CD4-positive, alpha-beta T cell treated with Interleukin-6 at 100 ng/mL for 8 hours (primary cell): ENCODE data around the gene POU2F1.

ENCODE experiments used
- DNase-seq: peaks from one replicate; pipeline ENCODE4 v3.0.0-alpha.2; 2020; ENCODE audit warnings: mixed read lengths, low spot score

The POU2F1 gene

DNA sequence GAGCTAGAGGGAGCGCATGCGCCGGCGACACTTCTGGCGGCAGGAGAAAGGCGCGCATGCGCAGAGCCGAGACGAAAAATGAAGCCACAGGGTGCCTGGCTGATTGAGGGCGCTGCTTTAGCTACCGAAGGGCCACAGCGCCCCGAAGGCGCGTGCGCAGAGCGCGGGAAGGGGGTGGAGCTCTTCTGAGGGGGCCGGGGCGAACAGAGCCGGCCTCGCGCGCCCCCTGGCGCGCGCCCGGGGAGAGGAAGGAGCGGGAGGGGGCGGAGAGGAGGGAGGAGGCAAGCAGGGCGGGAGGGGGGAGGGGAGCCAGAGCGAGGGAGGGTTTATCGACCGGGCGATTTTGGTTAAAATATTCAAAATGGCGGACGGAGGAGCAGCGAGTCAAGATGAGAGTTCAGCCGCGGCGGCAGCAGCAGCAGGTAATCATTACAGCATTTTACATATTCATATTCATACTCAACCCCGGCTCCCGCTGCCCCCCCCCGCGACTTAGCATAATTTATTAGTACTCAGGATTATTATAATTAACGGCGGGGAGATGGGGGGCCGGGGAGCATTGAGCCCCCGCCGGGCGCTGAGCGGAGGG lies at the start of gene POU2F1:
Gene POU2F1 (plus strand): TSS at position 350 of the 589 bp plus-strand sequence. CDS start 12 bp downstream, at position 362.
- peak; percentile 99 for DNase-seq

DNA sequence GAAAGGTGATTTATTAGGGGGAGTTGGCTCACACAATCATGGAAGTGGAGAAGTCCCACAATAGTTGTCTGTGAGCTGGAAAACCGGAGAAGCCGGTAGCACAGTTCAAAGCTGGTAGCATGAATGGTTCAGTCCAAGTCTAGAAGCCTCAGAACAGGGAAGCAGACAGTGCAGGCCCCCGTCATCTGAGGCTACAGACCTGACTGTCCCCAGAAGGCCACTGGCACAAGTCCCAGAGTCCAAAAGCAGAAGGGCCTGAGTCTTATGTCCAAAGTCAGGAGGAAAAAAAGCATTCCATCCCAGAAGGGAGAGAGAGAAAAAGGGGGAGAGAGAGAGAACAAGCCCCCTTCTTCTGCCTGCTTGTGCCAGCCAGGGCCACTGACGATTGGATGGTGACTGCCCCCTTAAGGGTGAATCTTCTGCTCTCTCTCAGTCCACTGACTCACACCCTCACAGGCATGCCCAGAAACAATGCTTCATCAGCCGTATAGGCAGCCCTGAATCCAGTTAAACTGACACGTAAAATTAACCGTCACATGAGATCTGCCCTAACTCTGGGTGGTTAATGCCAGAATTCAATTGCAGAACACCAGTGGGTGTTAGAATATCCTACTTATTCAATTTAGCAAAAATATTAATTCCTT lies 49.3 kb upstream of the POU2F1 start:
- DNase-seq = no peak

DNA sequence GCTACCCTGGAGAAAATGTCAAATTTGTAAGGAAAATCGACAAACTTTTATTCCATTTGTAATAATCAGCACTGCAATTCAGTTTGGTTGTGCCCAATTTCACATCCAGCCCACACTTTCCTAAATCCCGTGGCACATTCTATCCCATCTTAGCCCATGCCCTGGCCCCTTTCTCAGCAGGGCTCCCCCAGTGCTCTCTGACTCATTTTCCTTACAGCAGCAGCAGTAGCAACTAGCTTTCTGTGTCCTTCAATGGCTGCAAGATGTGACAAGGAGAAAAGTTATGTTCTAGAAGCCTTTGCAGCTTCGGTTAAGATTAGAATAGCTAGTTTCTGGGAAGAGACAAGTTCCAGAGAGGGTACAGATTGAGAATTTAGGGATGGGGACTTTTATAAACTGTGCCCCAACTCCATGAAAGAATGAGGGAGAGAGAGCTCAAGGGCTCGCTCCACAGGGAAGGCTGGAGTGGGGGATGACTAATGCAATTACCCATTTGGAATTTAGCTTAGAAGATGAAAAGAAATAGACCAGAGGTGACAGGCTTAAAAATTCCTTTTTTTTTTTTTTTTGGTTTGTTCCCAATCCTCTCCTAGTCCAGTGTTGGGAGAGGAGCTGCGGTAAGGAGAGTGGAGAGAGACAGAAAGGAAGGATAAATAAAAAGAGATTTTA lies 47.0 kb upstream of the POU2F1 start:
- no peak for DNase-seq

DNA sequence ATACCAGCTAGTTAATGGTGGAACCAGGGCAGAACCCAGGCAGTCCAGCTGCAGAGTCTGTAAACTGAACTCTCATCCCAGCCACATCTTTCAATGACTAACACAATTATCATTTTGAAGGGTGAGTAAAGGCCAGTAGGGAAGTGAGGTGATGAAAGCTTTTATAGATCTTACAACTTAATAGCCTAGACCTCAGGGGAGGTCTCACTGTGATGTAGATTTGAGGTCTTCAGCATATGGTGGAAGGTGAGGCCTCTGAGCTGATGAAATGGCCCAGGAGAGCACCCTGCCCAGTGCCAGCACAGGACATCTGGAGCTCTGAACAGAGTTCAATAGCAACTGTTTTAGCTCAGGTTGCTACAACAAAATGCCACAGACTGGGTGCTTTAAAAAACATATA lies 44.8 kb upstream of the POU2F1 start:
- no peak for DNase-seq

DNA sequence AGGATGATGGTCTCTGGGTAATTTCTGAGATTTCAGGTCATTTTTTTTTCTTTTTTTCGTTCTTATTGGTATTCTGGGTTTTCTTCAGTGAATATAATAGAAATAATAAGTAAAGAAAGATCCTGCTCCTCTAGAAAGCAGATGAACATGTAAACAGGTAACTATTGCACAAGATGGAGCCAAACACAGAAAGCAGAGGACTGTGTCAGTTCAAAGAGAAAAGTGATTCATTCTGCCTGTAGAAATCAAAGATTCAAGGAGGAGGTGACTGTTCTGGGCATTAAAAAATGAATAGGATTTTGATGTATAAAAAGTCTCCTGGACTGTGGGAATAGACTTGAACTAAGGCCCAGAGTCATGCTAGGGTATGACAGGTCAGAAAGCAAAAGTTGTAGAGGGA lies 41.9 kb upstream of the POU2F1 start:
- DNase-seq = no peak

DNA sequence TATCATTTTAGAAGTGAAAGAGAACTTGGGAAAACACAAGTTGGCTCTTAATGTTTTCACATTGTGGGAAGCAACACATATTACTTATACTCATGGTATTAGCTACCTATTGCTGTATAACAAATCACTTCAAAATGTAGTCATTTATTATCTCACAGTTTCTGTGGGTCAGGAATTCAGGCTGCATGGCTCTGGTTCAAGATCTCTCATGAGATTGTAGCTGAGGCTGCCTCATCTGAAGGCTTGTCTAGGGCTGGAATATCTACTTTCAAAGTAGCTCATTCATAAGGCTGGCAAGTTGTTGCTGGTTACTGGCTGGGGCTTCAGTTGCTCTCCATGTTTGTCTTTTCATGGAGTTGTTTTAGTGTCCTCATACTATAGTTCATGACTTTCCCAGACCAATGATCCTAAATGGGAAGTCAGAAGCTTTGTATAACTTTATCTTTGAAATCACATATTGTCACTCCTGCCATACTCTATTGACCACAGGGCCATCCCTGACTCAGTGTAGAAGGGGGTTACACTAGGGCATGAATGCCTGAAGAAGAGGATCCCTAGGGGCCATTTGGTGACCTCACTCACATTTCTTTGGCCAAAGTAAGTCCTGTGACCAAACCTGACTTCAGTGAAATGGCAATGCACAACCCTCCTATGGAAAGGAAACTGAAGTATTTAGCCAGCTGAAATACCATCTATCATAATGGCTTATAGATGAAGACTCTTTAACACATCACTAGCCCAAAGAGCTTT lies 37.9 kb upstream of the POU2F1 start:
- DNase-seq = no peak

DNA sequence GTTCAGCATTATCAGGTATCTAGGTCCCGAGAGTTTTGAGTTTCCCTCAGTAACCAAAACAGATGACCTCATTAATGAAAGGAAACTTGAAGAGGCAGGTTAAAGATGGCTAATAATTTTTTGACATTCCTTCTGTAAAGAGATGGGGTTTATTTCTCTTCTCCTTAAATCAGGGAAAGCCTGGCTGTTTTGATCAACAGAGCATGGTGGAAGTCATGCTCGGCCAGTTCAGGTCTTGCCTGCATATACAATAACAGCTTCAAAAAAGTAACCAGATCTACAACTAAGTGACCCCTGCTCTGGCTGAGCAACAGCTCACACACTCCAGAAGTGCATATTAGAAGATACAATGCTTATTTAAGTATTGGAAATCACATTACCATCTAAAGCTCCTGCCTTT lies 36.6 kb upstream of the POU2F1 start:
- no peak for DNase-seq

DNA sequence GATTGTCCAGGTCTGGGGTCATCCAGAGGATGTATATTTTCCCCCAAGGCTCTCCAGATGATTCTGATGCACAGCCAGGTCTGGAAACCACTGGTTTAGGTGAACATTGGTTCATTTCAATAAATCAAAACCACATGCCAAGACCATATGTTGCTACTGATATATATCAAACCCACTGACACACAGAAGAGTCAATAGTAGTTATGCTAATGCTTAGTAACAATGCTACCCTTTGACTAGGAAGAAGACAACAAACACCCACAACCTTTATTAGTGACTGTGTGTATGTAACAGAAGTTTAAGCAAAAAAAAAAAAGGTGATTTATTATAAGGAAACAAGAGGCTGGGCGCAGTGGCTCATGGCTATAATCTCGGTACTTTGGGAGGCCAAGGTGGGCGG lies 35.6 kb upstream of the POU2F1 start:
- no peak for DNase-seq

DNA sequence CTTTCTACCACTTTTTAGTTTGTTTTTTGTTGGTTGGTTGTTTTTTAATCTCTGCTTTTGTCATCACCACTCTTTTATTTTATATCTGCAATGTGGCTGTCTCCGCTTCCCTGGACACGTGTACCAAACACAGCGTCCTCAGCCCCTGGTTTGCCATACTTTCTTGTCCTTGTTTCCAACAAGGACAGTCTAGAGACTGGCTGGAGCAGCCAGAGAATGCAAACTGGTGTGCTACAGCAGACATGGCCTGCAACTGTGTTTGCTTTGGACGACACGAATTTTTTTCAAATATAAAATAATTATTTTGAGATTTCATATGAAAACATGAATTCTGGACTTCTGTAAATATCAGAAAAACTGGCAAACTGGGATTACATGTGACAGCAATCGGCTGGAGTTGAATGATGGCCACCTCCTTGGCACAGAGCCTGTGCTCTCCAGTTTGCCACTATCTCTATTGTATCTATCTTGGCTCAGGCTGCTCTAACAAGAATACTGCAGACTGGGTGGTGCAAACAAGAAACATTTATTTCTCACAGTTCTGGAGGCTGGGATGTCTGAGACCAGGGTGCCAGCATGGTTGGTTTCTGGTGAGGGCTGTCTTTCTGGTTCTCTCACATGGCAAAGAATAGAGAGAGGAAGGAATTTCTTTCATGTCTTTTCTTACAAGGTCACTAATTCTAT lies 34.6 kb upstream of the POU2F1 start:
- DNase-seq = no peak

DNA sequence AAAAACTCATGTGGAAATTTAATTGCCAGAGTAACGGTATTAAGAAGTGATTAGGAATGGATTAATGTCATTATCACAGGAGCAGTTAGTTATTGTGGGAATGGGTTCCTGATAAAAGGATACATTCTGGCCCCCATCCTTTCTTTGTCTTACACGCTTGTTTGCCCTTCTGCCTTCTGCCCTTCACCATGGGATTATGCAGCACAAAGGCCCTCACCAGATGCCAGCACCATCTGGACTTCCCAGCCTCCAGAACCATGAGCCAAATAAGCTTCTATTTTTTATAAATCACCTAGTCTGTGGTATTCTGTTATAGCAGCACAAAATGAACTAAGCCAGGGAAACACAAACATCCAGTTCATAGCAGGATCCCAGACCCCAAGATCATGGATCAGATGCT lies 33.9 kb upstream of the POU2F1 start:
- DNase-seq = no peak

DNA sequence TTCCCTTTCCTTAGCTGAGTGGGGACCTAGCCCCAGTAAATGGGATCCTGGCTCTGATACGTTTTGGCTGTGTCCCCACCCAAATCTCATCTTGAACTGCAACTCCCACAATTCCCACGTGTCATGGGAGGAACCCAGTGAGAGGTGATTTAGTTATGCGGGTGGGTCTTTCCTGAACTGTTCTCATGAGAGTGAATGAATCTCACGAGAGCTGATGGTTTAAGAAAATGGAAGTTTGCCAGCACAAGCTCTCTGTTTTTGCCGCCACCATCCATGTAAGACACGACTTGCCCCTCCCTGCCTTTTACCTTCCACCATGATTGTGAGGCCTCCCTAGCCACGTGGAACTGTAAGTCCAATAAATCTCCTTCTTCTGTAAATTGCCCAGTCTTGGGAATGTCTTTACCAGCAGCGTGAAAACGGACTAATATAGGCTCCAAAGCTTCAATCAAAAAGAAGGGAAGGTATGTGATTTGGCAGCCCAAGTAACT lies 29.9 kb upstream of the POU2F1 start:
- DNase-seq = no peak

DNA sequence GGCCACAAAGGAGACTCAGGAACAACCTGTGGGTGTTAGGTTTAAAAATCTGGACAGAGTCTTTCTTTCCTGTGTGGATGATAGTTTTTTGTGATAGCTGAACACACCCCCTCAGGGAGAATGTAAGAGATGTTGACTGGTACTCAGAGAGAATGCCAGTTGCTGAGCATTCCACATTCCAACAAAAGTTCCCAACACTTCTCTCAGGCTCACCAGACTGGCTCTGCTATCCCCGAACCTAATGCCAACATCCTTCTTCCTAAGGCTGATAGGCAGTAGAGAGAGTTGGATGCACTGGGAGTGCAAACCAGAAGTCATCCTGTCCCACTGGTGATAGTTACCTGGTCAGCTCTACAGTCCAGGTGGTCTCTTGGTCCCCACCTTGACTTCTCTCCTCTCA lies 28.7 kb upstream of the POU2F1 start:
- no peak for DNase-seq

DNA sequence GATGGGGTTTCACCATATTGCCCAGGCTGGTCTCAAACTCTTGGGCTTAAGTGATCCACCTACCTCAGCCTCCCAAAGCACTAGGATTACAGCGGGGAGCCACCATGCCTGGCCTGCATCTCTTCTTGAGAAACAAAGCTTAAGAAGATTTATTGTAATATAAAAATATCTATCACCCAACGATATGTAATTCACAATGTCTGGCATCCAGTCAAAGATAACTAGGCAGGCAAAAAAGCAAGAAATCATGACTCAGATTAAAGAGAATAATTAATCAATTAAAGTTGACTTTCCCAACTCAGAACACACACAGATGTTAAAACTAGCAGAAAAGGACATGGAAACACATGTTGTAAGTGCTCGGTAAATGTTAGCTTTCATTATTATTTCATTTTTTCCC lies 26.5 kb upstream of the POU2F1 start:
- no peak for DNase-seq

DNA sequence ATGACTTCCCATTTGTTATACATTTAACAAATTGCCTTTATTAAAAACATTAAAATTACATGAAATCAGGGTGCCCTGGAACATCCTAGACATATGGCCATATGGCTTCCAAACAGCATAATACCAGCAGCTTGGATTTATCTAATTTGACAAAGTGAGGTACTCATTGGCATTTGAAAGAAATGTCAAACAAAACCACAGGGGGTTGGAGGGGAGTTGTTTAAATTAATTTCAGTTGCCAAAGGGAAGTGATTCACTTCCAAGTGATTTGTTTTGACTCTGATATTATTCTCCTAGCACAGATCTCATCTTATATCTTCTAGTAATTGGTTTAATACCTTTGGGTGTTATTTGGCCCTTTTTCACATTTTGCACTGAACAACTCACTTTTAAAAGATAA lies 24.5 kb upstream of the POU2F1 start:
- DNase-seq = no peak

DNA sequence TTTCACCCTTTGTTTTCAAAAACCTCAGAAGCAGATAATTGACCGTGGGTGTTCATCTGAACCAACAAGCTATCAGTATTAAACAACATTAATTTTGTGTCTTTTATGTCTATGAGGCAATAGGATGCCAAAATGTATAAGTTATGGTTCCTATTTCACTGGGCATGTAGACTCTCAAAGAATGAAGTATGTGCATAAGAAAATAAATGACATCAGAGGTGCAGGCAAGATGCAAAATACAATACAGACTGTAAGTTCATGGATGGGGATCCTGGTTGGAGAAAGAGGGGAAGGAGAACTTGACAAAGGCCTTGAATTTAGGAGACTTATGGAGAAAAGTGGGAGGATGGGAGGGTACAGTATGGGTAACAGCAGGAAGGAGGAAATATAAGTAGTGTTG lies 23.4 kb upstream of the POU2F1 start:
- DNase-seq = no peak

DNA sequence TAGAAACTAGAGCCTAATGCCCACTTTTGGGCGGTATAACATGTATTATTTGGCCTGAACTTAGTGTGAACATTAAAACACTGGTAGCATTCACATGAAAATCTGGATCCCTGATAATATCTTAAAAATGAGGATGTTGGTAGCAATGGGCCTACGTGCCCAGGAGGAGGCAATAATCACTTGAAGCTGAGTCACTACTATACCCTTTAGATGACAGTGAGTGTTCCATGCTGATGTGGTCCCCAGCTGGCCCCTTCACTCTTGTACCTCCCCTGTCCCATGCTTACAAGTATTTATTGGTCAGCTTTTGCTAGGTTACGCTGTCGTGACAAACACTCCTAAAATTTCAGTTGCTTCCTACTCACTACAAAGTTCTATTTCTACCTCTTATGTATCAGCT lies 23.0 kb upstream of the POU2F1 start:
- no peak for DNase-seq

DNA sequence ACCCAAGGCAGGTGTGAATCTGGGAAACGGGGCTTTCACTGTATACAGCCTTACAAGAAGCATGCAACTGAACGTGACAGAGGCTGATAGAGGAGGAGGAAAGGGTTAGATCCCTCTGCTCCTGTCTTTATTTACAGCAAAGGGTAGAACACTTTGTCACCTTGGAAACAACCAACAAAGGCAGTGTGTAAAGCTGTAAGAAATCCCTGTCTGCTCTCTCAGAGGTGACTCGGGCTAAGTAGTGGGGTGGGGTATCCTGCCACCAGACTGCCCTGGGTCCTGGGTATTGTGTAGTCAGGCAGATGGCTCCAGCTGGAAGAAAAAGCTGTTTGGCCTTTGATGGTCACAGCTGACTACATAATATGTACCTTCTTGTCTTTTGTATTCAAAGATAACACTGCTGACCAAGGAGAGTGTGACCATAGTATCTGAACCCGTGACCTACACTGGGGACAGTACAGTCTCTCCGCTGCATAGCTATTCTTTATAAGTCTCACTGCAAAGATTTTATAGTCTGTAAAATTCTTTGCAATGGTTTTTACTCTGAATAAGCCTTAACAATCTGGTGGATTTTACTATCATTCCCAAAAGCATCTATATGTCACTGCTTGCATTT lies 22.1 kb upstream of the POU2F1 start:
- no peak for DNase-seq

DNA sequence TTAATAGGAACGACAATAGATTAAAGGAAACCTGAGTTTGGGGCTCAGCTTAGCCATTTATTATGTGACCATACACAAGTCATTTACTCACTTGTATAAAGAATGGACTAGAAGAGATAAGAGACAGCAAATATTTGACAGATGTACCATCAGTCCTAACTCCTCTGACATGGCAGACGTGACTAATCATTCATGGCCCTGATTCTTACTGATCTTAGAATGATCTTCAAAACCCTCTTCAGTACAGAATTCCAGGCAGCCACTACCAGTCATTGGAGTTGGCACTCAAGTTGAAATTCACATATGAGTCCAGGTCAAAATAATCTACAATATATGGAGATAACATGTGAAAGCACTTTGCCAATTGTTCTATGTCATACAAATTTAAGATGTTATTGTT lies 21.0 kb upstream of the POU2F1 start:
- no peak for DNase-seq

DNA sequence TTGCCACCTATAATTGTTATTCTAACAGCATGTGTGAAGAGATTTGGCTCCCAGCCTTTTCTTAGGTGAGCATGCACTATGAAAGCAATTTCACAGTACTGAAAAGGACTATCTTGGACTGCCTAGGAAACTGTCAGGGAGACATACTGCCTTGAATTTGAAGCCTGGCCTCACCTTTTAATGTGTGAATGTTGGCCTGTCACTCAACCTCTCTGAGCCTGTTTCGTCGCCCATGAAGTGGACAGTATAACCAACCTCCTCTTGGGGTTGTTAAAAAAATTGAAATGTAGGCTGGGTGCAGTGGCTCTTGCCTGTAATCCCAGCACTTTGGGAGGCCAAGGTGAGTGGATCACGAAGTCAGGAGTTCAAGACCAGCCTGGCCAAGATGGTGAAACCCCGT lies 20.4 kb upstream of the POU2F1 start:
- DNase-seq = no peak

DNA sequence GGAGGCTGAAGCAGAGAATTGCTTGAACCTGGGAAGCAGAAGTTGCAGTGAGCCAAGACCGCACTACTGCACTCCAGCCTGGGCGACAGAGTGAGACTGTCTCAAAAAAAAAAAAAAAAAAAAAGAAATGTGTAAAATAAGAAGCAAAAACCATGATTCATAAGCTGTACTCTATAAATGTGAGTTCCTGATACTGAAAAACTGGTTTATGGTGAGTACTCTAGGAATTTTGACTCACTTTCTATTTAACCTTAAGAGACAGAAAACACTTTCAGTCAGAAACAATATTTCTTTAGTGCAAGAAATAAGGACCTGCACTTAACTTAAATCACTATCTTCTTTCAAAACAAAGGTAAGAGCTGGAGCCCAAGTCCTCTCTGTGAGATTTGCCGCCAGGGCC lies 19.9 kb upstream of the POU2F1 start:
- DNase-seq = no peak

DNA sequence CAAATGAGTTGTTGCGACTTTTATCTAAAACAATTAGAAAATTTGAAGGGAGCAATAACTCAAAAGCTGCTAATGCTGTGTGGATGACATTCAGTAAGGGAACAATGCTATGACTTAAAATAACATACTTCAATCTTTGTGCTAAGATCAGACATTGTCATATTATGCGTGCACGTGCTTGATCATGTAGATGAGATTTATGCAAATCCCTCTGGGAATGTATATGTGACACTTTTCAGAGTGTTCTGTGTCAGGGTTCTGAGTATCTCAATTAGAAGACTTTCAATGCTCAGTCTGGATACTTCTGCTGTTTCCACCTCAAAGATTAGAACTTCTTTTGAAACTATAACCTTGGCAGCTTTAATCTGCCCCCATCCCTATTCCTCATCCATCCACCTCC lies 18.6 kb upstream of the POU2F1 start:
- no peak for DNase-seq
